HepG2 (cell line): ENCODE measurements around the gene CSF3R. TPM values are rescaled to one million over a fixed set of nuclear protein-coding genes. Genes with fewer than 3 reads are reported as not detected.

Source experiments
- AGO2 ChIP-seq: fragments of 200-400 bp; formaldehyde crosslinking; optimal IDR thresholded peaks from 2 replicates; pipeline ENCODE3; 2017; ENCODE audit warnings: mild to moderate bottlenecking, low read depth, low read length, moderate library complexity
- ARHGAP35 ChIP-seq: sonication (generic); formaldehyde crosslinking; IDR thresholded peaks from 2 replicates; pipeline ENCODE4 v1.9.0; 2022; ENCODE audit warnings: mild to moderate bottlenecking, inconsistent platforms, moderate library complexity, missing genetic modification reagents, borderline replicate concordance
- DMTF1 ChIP-seq: sonication (generic); formaldehyde crosslinking; IDR thresholded peaks from 2 replicates; pipeline ENCODE4 v1.4.0; 2020; ENCODE audit warnings: mild to moderate bottlenecking, missing genetic modification reagents
- ELF3 ChIP-seq: IDR thresholded peaks from 2 replicates; pipeline ENCODE4 v1.6.1; 2016; ENCODE audit warnings: missing genetic modification reagents, missing compliant biosample characterization
- FOXC1 ChIP-seq: sonication (generic); formaldehyde crosslinking; IDR thresholded peaks from 2 replicates; pipeline ENCODE4 v1.8.0; 2022; ENCODE audit warnings: mild to moderate bottlenecking, missing genetic modification reagents, borderline replicate concordance
- FOXK1 ChIP-seq: sonication (generic); formaldehyde crosslinking; IDR thresholded peaks from 2 replicates; pipeline ENCODE4 v1.4.0; 2020; ENCODE audit warnings: low read depth, missing genetic modification reagents, borderline replicate concordance
- GTF2F1 ChIP-seq: fragments of 150-350 bp; IDR thresholded peaks from 2 replicates; pipeline ENCODE4 v1.6.1; 2014; ENCODE audit warnings: low read length
- GTF3A ChIP-seq: sonication (generic); formaldehyde crosslinking; conservative IDR thresholded peaks from 2 replicates; pipeline ENCODE4 v1.4.0; 2020; ENCODE audit warnings: mild to moderate bottlenecking, missing genetic modification reagents
- HNRNPK ChIP-seq: fragments of 200-400 bp; formaldehyde crosslinking; IDR thresholded peaks from 2 replicates; pipeline ENCODE4 v1.6.1; 2018; ENCODE audit warnings: low read length, low read depth, moderate library complexity, mild to moderate bottlenecking; ENCODE audit not compliant: poor library complexity, severe bottlenecking
- IRX3 ChIP-seq: sonication (generic); formaldehyde crosslinking; IDR thresholded peaks from 2 replicates; pipeline ENCODE4 v1.8.1; 2023; ENCODE audit warnings: mild to moderate bottlenecking, low read depth, missing genetic modification reagents, borderline replicate concordance
- KLF13 ChIP-seq: sonication (generic); formaldehyde crosslinking; IDR thresholded peaks from 2 replicates; pipeline ENCODE4 v1.4.0; 2020; ENCODE audit warnings: mild to moderate bottlenecking, missing genetic modification reagents
- KLF16 ChIP-seq, 2 experiments: sonication (generic) in 1 of 2; formaldehyde crosslinking in 1 of 2; IDR thresholded peaks; 2 replicates each; pipeline versions ENCODE4 v1.6.1 to v1.8.0; 2016 to 2023; ENCODE audit warnings: missing genetic modification reagents in 2 of 2, missing compliant biosample characterization in 1 of 2
- MIER2 ChIP-seq: IDR thresholded peaks from 2 replicates; pipeline ENCODE4 v1.6.1; 2016; ENCODE audit warnings: missing biosample characterization, missing genetic modification reagents
- MIER3 ChIP-seq: IDR thresholded peaks from 2 replicates; pipeline ENCODE4 v1.6.1; 2016; ENCODE audit warnings: missing compliant biosample characterization, borderline replicate concordance
- NAIF1 ChIP-seq: sonication (generic); formaldehyde crosslinking; IDR thresholded peaks from 2 replicates; pipeline ENCODE4 v1.5.0; 2020; ENCODE audit warnings: mild to moderate bottlenecking, missing genetic modification reagents, borderline replicate concordance
- NFKB2 ChIP-seq: sonication (generic); formaldehyde crosslinking; IDR thresholded peaks from 2 replicates; pipeline ENCODE4 v1.4.0; 2020; ENCODE audit warnings: missing genetic modification reagents, borderline replicate concordance
- NONO ChIP-seq, 2 experiments: fragments of 450-650 bp in 1 of 2; sonication (generic) in 1 of 2; formaldehyde crosslinking in 1 of 2; IDR thresholded peaks in 1 of 2; conservative IDR thresholded peaks in 1 of 2; 2 replicates each; pipeline versions ENCODE4 v1.6.1 to v1.8.0; 2017 to 2022; ENCODE audit warnings: mild to moderate bottlenecking in 1 of 2, missing genetic modification reagents in 1 of 2, moderate library complexity in 1 of 2
- PAWR ChIP-seq: sonication (generic); formaldehyde crosslinking; IDR thresholded peaks from 2 replicates; pipeline ENCODE4 v1.4.0; 2020; ENCODE audit warnings: missing genetic modification reagents, mild to moderate bottlenecking, borderline replicate concordance
- PBX2 ChIP-seq: IDR thresholded peaks from 2 replicates; pipeline ENCODE4 v1.6.1; 2016; ENCODE audit warnings: control low read depth
- PCBP2 ChIP-seq: fragments of 200-400 bp; formaldehyde crosslinking; optimal IDR thresholded peaks from 2 replicates; pipeline ENCODE3; 2018; ENCODE audit warnings: low read length, low read depth; ENCODE audit not compliant: poor library complexity, severe bottlenecking
- SATB2 ChIP-seq: sonication (generic); formaldehyde crosslinking; IDR thresholded peaks from 2 replicates; pipeline ENCODE4 v1.5.0; 2020; ENCODE audit warnings: missing genetic modification reagents
- SMAD3 ChIP-seq: sonication (generic); formaldehyde crosslinking; IDR thresholded peaks from 2 replicates; pipeline ENCODE4 v1.4.0; 2020; ENCODE audit warnings: missing genetic modification reagents
- SP2 ChIP-seq: sonication (generic); formaldehyde crosslinking; IDR thresholded peaks from 2 replicates; pipeline ENCODE4 v1.5.1; 2020; ENCODE audit warnings: mild to moderate bottlenecking, missing genetic modification reagents
- ZEB1 ChIP-seq: IDR thresholded peaks from 2 replicates; pipeline ENCODE4 v1.6.1; 2012; ENCODE audit warnings: mild to moderate bottlenecking, low read depth, inconsistent platforms; ENCODE audit not compliant: insufficient replicate concordance
- ZFP62 ChIP-seq: sonication (generic); formaldehyde crosslinking; IDR thresholded peaks from 2 replicates; pipeline ENCODE4 v1.4.0; 2020; ENCODE audit warnings: missing genetic modification reagents
- ZNF317 ChIP-seq: sonication (generic); formaldehyde crosslinking; IDR thresholded peaks from 2 replicates; pipeline ENCODE4 v1.5.0; 2020; ENCODE audit warnings: mild to moderate bottlenecking, missing genetic modification reagents
- ZNF34 ChIP-seq: sonication (generic); formaldehyde crosslinking; IDR thresholded peaks from 2 replicates; pipeline ENCODE4 v1.4.0; 2020; ENCODE audit warnings: mild to moderate bottlenecking, missing genetic modification reagents, borderline replicate concordance
- ZNF841 ChIP-seq: sonication (generic); formaldehyde crosslinking; IDR thresholded peaks from 2 replicates; pipeline ENCODE4 v1.8.1; 2023; ENCODE audit warnings: missing genetic modification reagents, borderline replicate concordance
- polyA plus RNA-seq, 8 experiments: library from polyadenylated mRNA; depleted of rRNA in 3 of 8; stranded (reverse) in 7 of 8; unstranded in 1 of 8; fragments of >200 nt; fragmentation: Illumina TruSeq in 4 of 8; extraction: Trizol in 4 of 8; gene quantifications; 2 replicates each; pipeline versions ENCODE4 v1.2.1 to v1.2.3, GENCODE V29; 2011 to 2016; ENCODE audit warnings: low read depth in 4 of 8, missing spikeins in 1 of 8, mixed read lengths in 1 of 8; ENCODE audit not compliant: insufficient read depth in 1 of 8
- total RNA-seq, 5 experiments: library from RNA; depleted of rRNA; stranded (reverse); fragments of >200 nt; fragmentation: Illumina TruSeq; extraction: Trizol; gene quantifications; 2 replicates each; pipeline ENCODE4 v1.2.3, GENCODE V29; 2016; ENCODE audit warnings: low read depth in 1 of 5

The CSF3R gene
- total and polyA plus RNA-seq, 2 of the 13 experiments (the other 11 are each of a cell fraction or from before 2014, with no cell fraction given): 11.9 to 28.8 TPM

- no peak for TF ChIP-seq DMTF1
- no peak for TF ChIP-seq PBX2
- no peak for TF ChIP-seq SP2
- no peak for TF ChIP-seq PAWR (CRISPR knock-in tag)
- peak; percentile 84; the same call in 1 of the 2 replicates for TF ChIP-seq MIER2
- TF ChIP-seq MIER3 (CRISPR knock-in tag): peak; percentile 89; the same call in 1 of the 2 replicates
- TF ChIP-seq IRX3 (CRISPR knock-in tag): peak; percentile 86; the same call in 1 of the 2 replicates
- TF ChIP-seq ZNF841 (CRISPR knock-in tag): 0 out of 2 replicates have a peak, but pooled peaks have one; percentile 53
- TF ChIP-seq SATB2 (CRISPR knock-in tag): no peak; the same call in 1 of the 2 replicates
- no peak for TF ChIP-seq ZNF317 (CRISPR knock-in tag)
- TF ChIP-seq ZEB1: peak; percentile 82
- no peak for TF ChIP-seq NONO (IDR thresholded peaks at IDR 0.05)
- peak; percentile 99 for TF ChIP-seq NONO (CRISPR knock-in tag; conservative IDR thresholded peaks at IDR 0.05)
- TF ChIP-seq GTF2F1: no peak
- no peak for TF ChIP-seq HNRNPK
- peak; percentile 97 for TF ChIP-seq FOXK1
- TF ChIP-seq FOXC1 (CRISPR knock-in tag): peak; percentile 83
- no peak for TF ChIP-seq ZNF34
- TF ChIP-seq PCBP2: no peak
- peak in 1 of 2 experiments; percentile 98; a peak in 2 of 4 replicates for TF ChIP-seq KLF16 (CRISPR knock-in tag; IDR thresholded peaks at IDR 0.05)
- peak; percentile 77 for TF ChIP-seq ELF3 (CRISPR knock-in tag)
- TF ChIP-seq NAIF1 (CRISPR knock-in tag): peak; percentile 56; the same call in 1 of the 2 replicates
- TF ChIP-seq NFKB2 (CRISPR knock-in tag): peak; percentile 86; the same call in 1 of the 2 replicates
- TF ChIP-seq ARHGAP35 (CRISPR knock-in tag): peak; percentile 76; the same call in 1 of the 2 replicates
- TF ChIP-seq ZFP62 (CRISPR knock-in tag): no peak
- TF ChIP-seq KLF13 (CRISPR knock-in tag): no peak
- peak; percentile 75 for TF ChIP-seq AGO2
- peak; percentile 97 for TF ChIP-seq SMAD3 (CRISPR knock-in tag)
- TF ChIP-seq GTF3A (CRISPR knock-in tag): no peak
These were observed 18.7 kb downstream of the CSF3R start, which contains the start of gene MRPS15 (continued) for GRCh38 chr1:36463803-36464604.
